PFSK-1 (cell line): Measurements from ENCODE around the gene PTPRT.

Experiments
- FOXP2 ChIP-seq: optimal IDR thresholded peaks from 2 replicates; pipeline ENCODE3; 2011; ENCODE audit warnings: borderline replicate concordance, control low read depth, inconsistent platforms; ENCODE audit not compliant: insufficient read depth; ENCODE audit errors: extremely low read length, extremely low read depth
- POLR2AphosphoS5 ChIP-seq: IDR thresholded peaks from 2 replicates; pipeline ENCODE4 v1.6.1; 2012; ENCODE audit warnings: low read depth, mild to moderate bottlenecking, control low read depth, low read length, moderate library complexity
- SIN3A ChIP-seq: IDR thresholded peaks from 2 replicates; pipeline ENCODE4 v1.6.1; 2012; ENCODE audit warnings: mild to moderate bottlenecking, low read length, moderate library complexity, borderline replicate concordance; ENCODE audit not compliant: insufficient read depth
- TAF1 ChIP-seq: IDR thresholded peaks from 2 replicates; pipeline ENCODE4 v1.6.1; 2012; ENCODE audit warnings: low read length, control low read depth, borderline replicate concordance; ENCODE audit not compliant: insufficient read depth
- TF ChIP-seq, protein P1 (sequence below), 2 experiments: IDR thresholded peaks; 2 replicates each; pipeline versions ENCODE4 v1.6.1 to v1.8.0; 2011 to 2012; ENCODE audit warnings: low read depth in 2 of 2, low read length in 2 of 2, control low read depth in 1 of 2, inconsistent platforms in 1 of 2, mild to moderate bottlenecking in 1 of 2, moderate library complexity in 1 of 2; ENCODE audit not compliant: insufficient read depth in 1 of 2

The PTPRT gene

DNA sequence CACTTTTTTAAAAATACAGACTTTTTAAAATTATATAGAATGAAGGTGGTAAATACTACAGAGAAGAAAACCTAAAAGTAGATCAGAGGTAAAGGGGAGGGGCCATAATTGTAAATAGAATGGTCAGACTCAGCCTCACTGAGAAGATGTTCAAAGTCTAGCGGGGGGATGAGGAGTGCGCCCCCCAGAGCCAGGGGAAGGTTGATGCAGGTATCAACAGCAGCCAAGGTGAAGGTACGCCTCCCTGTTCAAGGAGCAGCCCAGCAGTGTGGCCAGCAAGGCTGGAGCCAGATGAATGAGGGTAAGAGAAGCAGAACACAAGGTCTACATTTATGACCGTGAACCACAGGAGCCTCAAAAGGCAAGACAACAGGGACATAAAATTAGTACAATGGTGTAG, 204.1 kb downstream of the PTPRT start:
- TF ChIP-seq FOXP2 (no peak), TAF1 (no peak), SIN3A (no peak), POLR2AphosphoS5 (no peak)
- TF ChIP-seq, protein P1, sequence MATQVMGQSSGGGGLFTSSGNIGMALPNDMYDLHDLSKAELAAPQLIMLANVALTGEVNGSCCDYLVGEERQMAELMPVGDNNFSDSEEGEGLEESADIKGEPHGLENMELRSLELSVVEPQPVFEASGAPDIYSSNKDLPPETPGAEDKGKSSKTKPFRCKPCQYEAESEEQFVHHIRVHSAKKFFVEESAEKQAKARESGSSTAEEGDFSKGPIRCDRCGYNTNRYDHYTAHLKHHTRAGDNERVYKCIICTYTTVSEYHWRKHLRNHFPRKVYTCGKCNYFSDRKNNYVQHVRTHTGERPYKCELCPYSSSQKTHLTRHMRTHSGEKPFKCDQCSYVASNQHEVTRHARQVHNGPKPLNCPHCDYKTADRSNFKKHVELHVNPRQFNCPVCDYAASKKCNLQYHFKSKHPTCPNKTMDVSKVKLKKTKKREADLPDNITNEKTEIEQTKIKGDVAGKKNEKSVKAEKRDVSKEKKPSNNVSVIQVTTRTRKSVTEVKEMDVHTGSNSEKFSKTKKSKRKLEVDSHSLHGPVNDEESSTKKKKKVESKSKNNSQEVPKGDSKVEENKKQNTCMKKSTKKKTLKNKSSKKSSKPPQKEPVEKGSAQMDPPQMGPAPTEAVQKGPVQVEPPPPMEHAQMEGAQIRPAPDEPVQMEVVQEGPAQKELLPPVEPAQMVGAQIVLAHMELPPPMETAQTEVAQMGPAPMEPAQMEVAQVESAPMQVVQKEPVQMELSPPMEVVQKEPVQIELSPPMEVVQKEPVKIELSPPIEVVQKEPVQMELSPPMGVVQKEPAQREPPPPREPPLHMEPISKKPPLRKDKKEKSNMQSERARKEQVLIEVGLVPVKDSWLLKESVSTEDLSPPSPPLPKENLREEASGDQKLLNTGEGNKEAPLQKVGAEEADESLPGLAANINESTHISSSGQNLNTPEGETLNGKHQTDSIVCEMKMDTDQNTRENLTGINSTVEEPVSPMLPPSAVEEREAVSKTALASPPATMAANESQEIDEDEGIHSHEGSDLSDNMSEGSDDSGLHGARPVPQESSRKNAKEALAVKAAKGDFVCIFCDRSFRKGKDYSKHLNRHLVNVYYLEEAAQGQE (IDR thresholded peaks at IDR 0.05; ENCODE audit: insufficient read depth in 1 of 2, low read depth in 2 of 2, low read length in 2 of 2) = no peak

DNA sequence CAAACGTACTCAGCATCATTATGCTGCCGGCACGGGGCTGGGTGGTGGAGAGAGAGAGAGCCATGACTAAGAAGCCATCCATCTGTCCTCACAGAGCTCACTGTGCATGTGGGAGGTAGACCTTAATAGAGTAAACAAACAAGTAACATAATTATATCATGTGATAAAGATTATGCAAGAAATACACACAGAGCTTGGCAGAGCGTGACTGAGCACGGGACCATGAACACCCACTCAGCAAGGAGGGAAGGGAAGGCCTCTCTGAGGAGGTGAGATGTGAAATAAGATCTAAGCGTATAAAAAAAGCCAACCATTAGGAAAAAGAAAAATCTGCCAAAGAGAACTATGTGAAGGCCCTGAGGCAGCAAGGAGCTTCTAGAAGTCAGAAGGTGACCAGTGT, 207.5 kb downstream of the PTPRT start:
- TF ChIP-seq FOXP2 = no peak
- no peak for TF ChIP-seq SIN3A
- TF ChIP-seq POLR2AphosphoS5 = no peak
- TF ChIP-seq TAF1 = no peak
- TF ChIP-seq, protein P1 (IDR thresholded peaks at IDR 0.05; ENCODE audit: insufficient read depth in 1 of 2, low read depth in 2 of 2, low read length in 2 of 2) = no peak

DNA sequence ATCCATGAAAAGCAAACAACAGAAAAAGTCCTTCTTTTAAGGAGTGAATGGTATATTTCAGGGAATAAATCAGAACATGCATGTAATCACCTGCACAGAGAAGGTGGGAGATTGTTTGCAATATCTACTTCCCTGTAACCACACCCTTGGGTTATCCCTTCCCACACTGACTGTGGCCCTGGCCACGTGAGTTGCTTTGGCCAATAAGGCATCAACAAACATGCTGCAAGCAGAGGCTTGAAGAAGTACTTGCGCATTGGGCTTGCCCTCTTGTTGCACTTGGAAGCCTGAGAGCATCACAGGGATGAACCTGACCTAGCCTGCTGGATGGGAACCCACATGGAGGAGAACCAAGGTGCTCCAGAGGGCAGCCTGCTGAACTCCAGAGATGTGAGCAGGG, 208.5 kb downstream of the PTPRT start:
- TF ChIP-seq FOXP2 = no peak
- no peak for TF ChIP-seq TAF1
- no peak for TF ChIP-seq SIN3A
- TF ChIP-seq, protein P1 (IDR thresholded peaks at IDR 0.05; ENCODE audit: insufficient read depth in 1 of 2, low read depth in 2 of 2, low read length in 2 of 2) = no peak
- TF ChIP-seq POLR2AphosphoS5 = no peak

DNA sequence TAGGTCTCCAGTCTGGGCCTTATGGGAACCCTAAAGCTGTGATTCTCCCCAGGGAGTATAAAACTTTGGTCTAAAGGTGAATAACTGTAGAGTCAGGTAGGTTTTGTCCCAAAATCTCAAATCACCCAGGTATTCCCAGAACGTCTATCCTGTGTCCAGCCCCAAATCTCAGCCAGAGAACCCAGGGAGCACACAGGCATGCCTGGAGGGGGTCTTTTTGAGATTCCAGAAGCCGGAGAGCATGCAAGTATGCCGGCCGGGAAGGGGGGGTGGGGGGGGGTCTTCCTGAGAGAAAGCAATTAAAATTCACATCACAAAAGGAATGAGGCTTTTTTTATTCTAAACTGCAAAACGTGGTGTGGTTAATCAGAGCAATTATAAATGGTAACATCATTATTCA, 210.0 kb downstream of the PTPRT start:
- TF ChIP-seq SIN3A (no peak), TAF1 (no peak), POLR2AphosphoS5 (no peak), FOXP2 (no peak)
- TF ChIP-seq, protein P1 (IDR thresholded peaks at IDR 0.05; ENCODE audit: insufficient read depth in 1 of 2, low read depth in 2 of 2, low read length in 2 of 2) = no peak

DNA sequence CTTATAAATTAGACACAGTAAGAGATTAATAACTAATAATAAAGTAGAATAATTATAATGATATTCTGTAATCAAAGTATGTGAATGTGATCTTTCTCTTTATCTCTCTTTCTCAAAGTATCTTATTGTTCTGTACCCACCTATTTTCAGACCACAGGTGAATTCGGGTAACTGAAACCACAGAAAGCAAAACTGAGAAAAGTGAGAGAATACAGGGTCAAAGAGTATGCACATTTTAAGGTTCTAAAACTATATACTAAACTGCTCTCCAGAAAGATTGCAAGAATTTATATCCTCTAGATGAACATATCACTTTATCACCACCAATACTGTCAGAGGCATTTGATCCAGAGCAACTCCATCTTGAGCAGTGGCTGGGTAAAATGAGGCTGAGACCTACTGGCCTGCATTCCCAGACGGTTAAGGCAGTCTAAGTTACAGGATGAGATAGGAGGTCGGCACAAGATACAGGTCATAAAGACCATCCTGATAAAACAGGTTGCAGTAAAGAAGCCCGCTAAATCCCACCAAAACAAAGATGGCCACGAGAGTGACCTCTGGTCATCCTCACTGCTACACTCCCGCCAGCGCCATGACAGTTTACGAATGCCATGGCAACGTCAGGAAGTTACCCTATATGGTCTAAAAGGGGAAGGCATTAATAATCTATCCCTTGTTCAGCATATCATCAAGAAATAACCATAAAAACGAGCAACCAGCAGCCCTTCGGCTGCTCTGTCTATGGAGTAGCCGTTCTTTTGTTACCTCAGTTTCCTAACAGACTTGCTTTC, 211.3 kb downstream of the PTPRT start:
- TF ChIP-seq POLR2AphosphoS5 = no peak
- TF ChIP-seq SIN3A = no peak
- TF ChIP-seq, protein P1 (IDR thresholded peaks at IDR 0.05; ENCODE audit: insufficient read depth in 1 of 2, low read depth in 2 of 2, low read length in 2 of 2) = no peak
- no peak for TF ChIP-seq TAF1
- TF ChIP-seq FOXP2 = no peak
